ENCODE data around the gene AATK.

The AATK gene

DNA sequence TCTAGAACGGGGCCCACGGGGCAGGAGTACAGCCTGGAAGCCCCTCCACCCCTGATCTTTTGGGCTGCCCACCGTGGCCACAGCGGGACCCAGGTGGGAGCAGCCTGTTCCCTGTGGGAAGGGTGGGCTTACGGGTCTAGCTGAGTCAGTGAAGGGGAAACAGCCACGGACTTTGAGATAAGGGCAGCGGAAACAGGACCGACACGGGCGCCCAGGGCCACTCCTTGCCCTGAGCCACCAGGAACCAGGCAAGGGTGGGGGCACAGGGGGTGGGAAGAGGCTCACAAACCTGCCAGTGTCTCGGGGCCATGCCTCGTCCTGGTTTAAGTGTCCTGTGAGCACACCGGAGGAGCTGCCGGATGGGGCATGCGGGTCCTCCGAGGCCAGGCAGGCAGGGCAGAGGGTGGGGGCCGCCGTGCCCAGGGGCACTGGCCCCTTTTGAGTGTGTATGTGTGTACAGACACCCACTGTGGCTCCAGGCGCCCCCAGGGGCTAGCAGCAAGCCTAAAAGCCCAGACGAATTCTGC is 48.3 kb downstream of the AATK start:
- Histone ChIP-seq H3K9me3 (no peaks in the 10 kb centered on the region), H3K36me3 (0 out of 2 replicates have a peak, but pooled peaks cover 2% of the 10 kb centered on the region), H3K4me1 (peaks cover 8% of the 10 kb centered on the region), H3K4me3 (ENCODE audit: low read depth, low read length) (no peak overlapping the region), H3K27me3 (no peaks in the 10 kb centered on the region)
- TF ChIP-seq, protein P1, sequence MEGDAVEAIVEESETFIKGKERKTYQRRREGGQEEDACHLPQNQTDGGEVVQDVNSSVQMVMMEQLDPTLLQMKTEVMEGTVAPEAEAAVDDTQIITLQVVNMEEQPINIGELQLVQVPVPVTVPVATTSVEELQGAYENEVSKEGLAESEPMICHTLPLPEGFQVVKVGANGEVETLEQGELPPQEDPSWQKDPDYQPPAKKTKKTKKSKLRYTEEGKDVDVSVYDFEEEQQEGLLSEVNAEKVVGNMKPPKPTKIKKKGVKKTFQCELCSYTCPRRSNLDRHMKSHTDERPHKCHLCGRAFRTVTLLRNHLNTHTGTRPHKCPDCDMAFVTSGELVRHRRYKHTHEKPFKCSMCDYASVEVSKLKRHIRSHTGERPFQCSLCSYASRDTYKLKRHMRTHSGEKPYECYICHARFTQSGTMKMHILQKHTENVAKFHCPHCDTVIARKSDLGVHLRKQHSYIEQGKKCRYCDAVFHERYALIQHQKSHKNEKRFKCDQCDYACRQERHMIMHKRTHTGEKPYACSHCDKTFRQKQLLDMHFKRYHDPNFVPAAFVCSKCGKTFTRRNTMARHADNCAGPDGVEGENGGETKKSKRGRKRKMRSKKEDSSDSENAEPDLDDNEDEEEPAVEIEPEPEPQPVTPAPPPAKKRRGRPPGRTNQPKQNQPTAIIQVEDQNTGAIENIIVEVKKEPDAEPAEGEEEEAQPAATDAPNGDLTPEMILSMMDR (IDR thresholded peaks at IDR 0.05; ENCODE audit: low read depth, low read length), result no peak
- DNase-seq, result peak; percentile 48

DNA sequence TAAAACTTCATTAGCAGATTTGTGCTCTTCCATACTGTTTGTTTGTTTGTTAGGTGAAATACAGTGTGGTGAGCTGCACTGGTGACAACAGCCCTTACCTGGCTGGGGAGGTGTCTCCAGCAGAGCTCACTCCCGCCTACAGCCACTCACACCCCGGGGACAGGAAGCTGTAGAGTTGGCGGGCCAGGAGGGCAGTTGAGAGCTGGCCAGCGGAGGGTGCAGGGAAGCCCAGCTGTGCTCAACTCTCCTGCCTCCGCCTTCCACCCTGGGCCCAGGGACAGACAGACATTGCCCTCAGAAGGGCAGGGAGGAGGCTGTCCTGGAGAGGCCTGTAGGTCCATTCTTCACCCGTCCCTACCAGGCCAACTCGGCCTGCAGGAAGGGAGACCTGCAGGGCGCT is 49.3 kb downstream of the AATK start:
- DNase-seq, result no peak
- Histone ChIP-seq H3K36me3 (0 out of 2 replicates have a peak, but pooled peaks cover 2% of the 10 kb centered on the region), H3K4me3 (ENCODE audit: low read depth, low read length) (no peak overlapping the region), H3K9me3 (no peaks in the 10 kb centered on the region), H3K27me3 (no peaks in the 10 kb centered on the region), H3K4me1 (peaks cover 8% of the 10 kb centered on the region)
- TF ChIP-seq, protein P1 (IDR thresholded peaks at IDR 0.05; ENCODE audit: low read depth, low read length), result no peak

DNA sequence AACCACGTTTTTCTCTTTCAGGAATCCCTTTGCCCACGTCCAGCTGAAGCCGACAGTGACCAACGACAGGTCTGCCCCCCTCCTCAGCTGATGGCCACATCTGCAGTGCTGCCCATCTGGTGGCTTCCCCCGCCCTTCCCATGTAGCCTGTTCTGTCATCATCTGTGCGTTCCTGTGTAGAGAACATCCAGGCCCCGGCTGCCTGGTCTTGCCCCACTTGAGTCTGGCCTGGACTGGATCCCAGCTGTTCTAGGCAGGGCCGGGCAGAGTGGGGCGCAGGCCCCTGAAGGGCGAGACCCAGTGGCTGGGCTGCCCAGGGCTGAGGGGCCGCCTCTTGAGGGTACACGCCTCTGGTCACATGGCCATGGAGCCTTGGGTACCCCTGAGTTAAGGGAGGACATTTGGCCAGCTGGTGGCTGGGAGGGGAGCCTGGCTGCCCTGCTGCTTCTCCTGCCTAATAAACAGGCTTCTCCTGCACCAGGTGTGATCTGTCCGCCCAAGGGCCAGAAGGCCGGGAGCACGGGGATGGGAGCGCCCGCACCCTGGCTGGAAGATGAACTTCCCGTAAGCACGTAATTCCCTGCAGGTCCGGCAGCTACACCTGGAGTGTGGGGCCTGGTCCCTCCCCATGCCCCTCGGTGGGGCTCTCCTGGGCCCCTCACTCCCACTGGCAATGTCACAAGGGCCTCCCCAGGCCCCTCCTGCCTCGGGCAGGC is 50.1 kb downstream of the AATK start:
- Histone ChIP-seq H3K4me1 (peaks cover 8% of the 10 kb centered on the region), H3K27me3 (no peaks in the 10 kb centered on the region), H3K36me3 (0 out of 2 replicates have a peak, but pooled peaks cover 2% of the 10 kb centered on the region), H3K9me3 (no peaks in the 10 kb centered on the region), H3K4me3 (ENCODE audit: low read depth, low read length) (no peak overlapping the region)
- TF ChIP-seq, protein P1 (IDR thresholded peaks at IDR 0.05; ENCODE audit: low read depth, low read length), result no peak
- DNase-seq, result peak; percentile 47

DNA sequence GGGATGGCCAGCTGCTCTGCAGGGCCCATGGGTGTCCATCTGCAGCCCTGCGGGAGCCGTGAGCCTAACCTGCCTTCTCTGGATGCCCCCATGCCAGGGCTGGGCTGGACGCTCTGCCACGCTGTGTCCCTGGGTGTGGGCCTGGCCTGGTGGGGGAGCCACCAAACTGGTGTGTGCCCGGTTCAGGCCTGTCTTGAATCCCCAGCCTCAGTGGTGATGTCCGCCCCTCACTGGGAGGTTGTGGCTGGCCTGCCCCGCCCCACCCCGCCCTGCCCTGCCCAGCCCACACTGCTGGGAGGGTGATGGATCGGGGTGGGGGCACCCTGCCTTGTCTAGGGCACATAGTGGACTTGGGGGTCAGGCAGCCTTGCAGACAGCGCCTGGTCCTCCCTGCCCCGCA is 50.8 kb downstream of the AATK start:
- DNase-seq, result no peak
- Histone ChIP-seq H3K4me3 (ENCODE audit: low read depth, low read length) (no peak overlapping the region), H3K4me1 (peaks cover 8% of the 10 kb centered on the region), H3K36me3 (0 out of 2 replicates have a peak, but pooled peaks cover 2% of the 10 kb centered on the region), H3K27me3 (no peaks in the 10 kb centered on the region), H3K9me3 (no peaks in the 10 kb centered on the region)
- TF ChIP-seq, protein P1 (IDR thresholded peaks at IDR 0.05; ENCODE audit: low read depth, low read length), result no peak

DNA sequence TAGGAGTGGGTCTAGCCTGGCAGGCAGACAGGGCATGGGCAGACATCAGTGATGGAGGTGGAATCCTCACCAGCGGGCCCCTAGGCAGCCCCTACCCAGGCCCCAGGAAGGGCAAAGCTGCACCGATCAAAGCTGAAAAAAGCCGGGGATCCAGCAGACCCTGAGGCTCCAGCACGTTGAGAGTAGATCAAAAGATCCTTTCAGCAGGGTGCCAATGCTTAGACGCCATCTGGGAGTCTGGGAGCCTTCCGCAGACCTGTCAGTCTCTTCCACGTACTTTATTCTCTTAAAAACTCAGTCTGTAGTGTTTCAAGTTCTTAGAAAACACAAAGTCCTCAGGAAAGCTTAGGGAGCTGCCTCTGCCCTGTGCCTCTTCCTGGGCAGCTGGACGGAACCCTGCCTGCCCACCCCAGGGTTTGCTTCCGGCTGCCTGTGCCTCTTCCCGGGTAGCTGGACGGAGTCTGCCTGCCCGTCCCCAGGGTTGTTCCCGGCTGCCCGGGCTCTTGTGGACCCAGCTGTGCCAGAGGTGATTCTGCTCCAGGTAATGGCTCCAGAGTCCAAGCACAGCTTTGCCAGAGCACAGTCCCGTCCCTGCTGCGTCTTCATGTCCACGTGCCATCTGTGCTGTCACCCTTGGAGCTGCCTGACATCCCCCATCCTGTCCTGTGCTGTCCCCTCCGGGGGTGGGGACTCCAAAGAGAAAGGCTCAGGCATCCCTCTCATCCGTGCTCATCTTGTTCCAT is 51.5 kb downstream of the AATK start:
- TF ChIP-seq, protein P1 (IDR thresholded peaks at IDR 0.05; ENCODE audit: low read depth, low read length), result no peak
- H3K4me3 ChIP-seq (ENCODE audit: low read depth, low read length), result no peak overlapping the region
- H3K36me3 ChIP-seq, result 0 out of 2 replicates have a peak, but pooled peaks cover 2% of the 10 kb centered on the region
- no peak for DNase-seq
- peaks cover 8% of the 10 kb centered on the region for H3K4me1 ChIP-seq
- no peaks in the 10 kb centered on the region for H3K27me3 ChIP-seq
- no peaks in the 10 kb centered on the region for H3K9me3 ChIP-seq

Measured in BE2C (cell line).